ENCODE data around the gene TMEM134. TPM values are rescaled to one million over a fixed set of nuclear protein-coding genes. Genes with fewer than 3 reads are reported as not detected.

The TMEM134 gene
- total RNA-seq, 4 donors from 2014 or later, result 109 to 205 (median 145) TPM

DNA sequence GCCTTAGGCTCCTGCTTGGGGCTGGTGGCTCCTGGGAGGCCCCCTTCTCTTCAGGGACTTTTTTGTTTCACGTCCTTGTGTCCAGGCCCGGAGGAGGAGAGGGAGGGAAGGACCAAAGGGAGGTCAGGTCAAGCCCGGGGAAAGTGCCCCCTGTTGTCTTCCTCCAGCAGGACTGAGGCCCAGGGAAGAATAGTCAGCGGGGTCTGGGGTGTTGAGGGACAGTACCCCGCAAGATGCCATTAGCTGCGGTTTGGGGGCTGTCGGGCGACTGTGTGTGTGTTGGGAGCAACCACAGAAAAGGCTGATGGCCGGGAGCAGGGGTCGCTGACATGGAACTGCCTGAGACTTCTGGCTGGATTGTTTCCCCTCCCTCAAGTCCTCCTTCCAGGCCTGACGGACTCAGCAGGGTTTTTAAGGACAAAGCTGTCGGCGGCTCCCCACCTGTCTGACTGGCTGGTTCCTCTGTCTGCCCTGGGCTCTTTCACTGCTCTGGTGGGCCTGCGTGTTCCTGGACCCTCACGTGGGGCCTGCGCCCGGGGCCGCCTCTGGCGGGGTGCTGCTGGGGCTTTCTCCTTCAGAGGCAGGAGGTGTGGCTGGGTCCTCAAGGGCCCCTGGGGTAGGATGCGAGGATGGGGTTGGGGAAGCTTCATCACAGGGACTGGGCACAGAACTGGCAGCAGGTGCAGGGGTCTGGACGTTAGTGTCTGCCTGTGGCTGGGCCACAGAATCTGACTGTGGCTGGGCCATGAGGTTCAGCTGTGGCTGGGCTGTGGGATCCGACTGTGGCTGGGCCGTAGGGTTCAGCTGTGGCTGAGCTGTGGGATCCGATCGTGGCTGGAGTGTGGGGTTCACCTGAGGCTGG, 18.0 kb downstream of the TMEM134 start:
- WGBS, 2 donors, result 87 to 98% methylated on average over 7 to 12 of the region's 25 CpGs
- no peaks in the 10 kb centered on the region for H3K27me3 ChIP-seq
- DNase-seq, result no peak
- no peaks in the 10 kb centered on the region for H3K36me3 ChIP-seq
- intact Hi-C loops (cut with DNase I), result no loop called here
- H3K4me3 ChIP-seq, result no peak overlapping the region
- no peak overlapping the region for H3K27ac ChIP-seq
- no peaks in the 10 kb centered on the region for H3K9me3 ChIP-seq
- peaks cover 0 to 17% (median 0%) of the 10 kb centered on the region in 3 donors for H3K4me1 ChIP-seq
- TF ChIP-seq POLR2A (IDR thresholded peaks at IDR 0.05), result no peak
- TF ChIP-seq, protein P1, sequence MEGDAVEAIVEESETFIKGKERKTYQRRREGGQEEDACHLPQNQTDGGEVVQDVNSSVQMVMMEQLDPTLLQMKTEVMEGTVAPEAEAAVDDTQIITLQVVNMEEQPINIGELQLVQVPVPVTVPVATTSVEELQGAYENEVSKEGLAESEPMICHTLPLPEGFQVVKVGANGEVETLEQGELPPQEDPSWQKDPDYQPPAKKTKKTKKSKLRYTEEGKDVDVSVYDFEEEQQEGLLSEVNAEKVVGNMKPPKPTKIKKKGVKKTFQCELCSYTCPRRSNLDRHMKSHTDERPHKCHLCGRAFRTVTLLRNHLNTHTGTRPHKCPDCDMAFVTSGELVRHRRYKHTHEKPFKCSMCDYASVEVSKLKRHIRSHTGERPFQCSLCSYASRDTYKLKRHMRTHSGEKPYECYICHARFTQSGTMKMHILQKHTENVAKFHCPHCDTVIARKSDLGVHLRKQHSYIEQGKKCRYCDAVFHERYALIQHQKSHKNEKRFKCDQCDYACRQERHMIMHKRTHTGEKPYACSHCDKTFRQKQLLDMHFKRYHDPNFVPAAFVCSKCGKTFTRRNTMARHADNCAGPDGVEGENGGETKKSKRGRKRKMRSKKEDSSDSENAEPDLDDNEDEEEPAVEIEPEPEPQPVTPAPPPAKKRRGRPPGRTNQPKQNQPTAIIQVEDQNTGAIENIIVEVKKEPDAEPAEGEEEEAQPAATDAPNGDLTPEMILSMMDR (IDR thresholded peaks at IDR 0.05), result no peak

DNA sequence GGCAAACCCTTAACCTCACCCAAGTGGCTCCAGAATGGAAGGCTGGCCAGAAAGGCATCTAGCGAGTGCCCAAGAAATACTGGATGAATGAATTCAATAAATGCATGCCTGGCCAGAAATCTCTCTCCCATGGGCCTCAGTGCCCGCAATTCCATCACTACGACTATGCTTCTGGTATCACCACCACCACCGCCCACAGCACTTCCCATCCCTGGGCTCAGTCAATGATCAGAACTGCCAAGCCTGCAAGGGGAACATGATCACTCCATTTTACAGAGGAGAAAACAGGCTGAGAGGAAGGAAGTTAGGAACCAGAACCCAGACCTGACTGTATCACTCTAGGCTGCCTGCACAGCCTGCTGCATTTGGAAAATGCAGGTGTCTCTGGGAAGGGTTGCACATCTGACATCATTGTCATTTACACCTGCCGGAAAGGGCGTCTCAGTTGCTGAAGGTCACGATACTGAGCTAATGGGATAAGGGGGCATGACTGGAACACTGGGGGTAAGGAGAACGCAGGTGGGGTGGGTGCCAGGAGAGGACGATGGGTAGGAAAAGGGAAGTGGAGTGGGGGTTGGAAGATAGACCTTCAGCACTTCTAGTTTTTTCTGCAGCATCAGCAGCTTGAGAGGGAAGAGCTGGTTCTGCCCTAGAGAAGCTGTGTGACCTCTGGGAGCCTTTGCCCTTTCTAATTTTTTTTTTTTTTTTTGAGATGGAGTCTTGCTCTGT, 19.8 kb downstream of the TMEM134 start:
- Histone ChIP-seq H3K4me3 (no peak overlapping the region), H3K4me1 (peaks cover under 1 to 30% (median 7%) of the 10 kb centered on the region in 3 donors), H3K27me3 (no peaks in the 10 kb centered on the region), H3K27ac (no peak overlapping the region), H3K9me3 (no peaks in the 10 kb centered on the region), H3K36me3 (no peaks in the 10 kb centered on the region)
- WGBS, 2 donors, result 54 to 62% methylated on average over 7 to 9 of the region's 9 CpGs
- intact Hi-C loops (cut with DNase I), result no loop called here
- DNase-seq, result no peak
- TF ChIP-seq, protein P1 (IDR thresholded peaks at IDR 0.05), result no peak
- TF ChIP-seq POLR2A (IDR thresholded peaks at IDR 0.05), result no peak

DNA sequence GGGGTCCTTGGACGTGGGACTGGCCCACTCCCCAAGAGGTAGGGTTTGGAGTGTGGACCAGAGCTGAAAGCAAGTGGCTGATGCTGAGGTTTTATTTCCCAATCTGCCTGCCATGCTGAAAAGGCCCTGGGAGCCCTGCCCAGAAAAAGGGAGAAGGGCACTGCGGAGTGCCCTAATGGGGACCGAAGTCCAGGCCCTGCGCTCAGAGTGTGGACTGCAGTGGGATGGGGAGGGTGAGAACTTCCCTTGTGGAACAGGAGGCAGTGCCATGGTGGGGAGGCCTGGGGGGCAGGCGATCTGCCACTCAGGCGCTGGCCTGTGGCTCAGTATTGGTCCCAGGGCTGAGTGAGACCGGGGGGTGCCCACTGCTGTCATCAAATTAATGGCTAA, 20.8 kb downstream of the TMEM134 start:
- TF ChIP-seq, protein P1 (IDR thresholded peaks at IDR 0.05), result no peak
- TF ChIP-seq POLR2A (IDR thresholded peaks at IDR 0.05), result no peak
- H3K27me3 ChIP-seq, result no peaks in the 10 kb centered on the region
- H3K9me3 ChIP-seq, result no peaks in the 10 kb centered on the region
- intact Hi-C loops (cut with DNase I), result no loop called here
- no peak overlapping the region for H3K4me3 ChIP-seq
- H3K4me1 ChIP-seq, result peaks cover 5 to 37% (median 10%) of the 10 kb centered on the region in 3 donors
- DNase-seq, result no peak
- WGBS, 2 donors, result 92 to 100% methylated on average over 1 to 2 of the region's 7 CpGs
- H3K36me3 ChIP-seq, result no peaks in the 10 kb centered on the region
- H3K27ac ChIP-seq, result no peak overlapping the region

GRCh38 chr11:67445515-67445914, 23.5 kb downstream of the TMEM134 start:
- Histone ChIP-seq H3K36me3 (peaks cover 8 to 18% (median 12%) of the 10 kb centered on the region in 3 donors), H3K9me3 (no peaks in the 10 kb centered on the region), H3K27me3 (no peaks in the 10 kb centered on the region), H3K4me3 (no peak overlapping the region), H3K27ac (no peak overlapping the region), H3K4me1 (peaks cover 25 to 51% (median 27%) of the 10 kb centered on the region in 3 donors)
- intact Hi-C loops (cut with DNase I), result no loop called here
- TF ChIP-seq, protein P1 (IDR thresholded peaks at IDR 0.05), result no peak
- no peak for TF ChIP-seq POLR2A (IDR thresholded peaks at IDR 0.05)
- no peak for DNase-seq
- WGBS, 2 donors, result 60 to 86% methylated on average over 4 to 5 of the region's 5 CpGs

Data from esophagus squamous epithelium (tissue), 5 donors.